Gastroesophageal sphincter (tissue), 3 donors: ENCODE data around the gene PWWP2B.

ENCODE experiments used
- CTCF ChIP-seq, 4 experiments: fragments of 200-600 bp in 2 of 4; fragments of 450-650 bp in 2 of 4; sonication (generic) in 1 of 4; IDR thresholded peaks; one replicate each; pipeline ENCODE4 v1.5.1; 2017 to 2019; ENCODE audit warnings: antibody characterized with exemption in 4 of 4, mild to moderate bottlenecking in 2 of 4, moderate library complexity in 2 of 4
- POLR2A ChIP-seq, 2 donors: fragments of 450-650 bp; IDR thresholded peaks; one replicate each; pipeline ENCODE4 v1.6.1; 2017; ENCODE audit warnings: antibody characterized with exemption in 2 of 2, mild to moderate bottlenecking in 2 of 2, moderate library complexity in 1 of 2
- POLR2AphosphoS5 ChIP-seq: sonication (generic); formaldehyde crosslinking; IDR thresholded peaks from one replicate; pipeline ENCODE4 v1.6.1; 2017; ENCODE audit warnings: antibody characterized with exemption

DNA sequence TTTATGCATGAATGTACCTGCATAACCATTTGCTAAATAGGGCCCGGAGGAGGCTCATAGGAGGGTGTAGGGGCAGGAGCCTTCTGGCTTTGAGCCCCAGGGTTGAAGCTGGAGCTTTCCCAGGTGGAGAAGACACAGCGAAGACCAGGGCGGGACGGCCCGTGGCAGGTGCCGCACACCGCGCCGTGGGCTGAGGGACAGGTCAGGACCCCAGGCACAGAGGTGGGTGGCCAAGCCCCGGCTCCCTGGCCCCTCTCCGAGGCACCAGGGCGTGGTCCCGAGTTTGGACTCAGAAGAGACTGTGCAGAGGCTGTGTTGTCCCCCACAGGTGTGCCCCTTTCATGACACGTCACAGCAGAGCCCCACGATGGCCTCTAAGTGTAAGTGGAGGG lies 56.5 kb downstream of the PWWP2B start:
- no peak for TF ChIP-seq POLR2A (IDR thresholded peaks at IDR 0.05)
- TF ChIP-seq CTCF (IDR thresholded peaks at IDR 0.05): peak in 1 of 4 experiments; percentile 3
- no peak for TF ChIP-seq POLR2AphosphoS5
